SH-SY5Y (cell line): ENCODE measurements around the gene ZNF655.

Experiments used
- GATA2 ChIP-seq: IDR thresholded peaks from 2 replicates; pipeline ENCODE4 v1.6.1; 2011; ENCODE audit warnings: mild to moderate bottlenecking, low read depth, low read length
- GATA3 ChIP-seq: IDR thresholded peaks from 2 replicates; pipeline ENCODE4 v1.6.1; 2011; ENCODE audit warnings: low read depth, mild to moderate bottlenecking, low read length, moderate library complexity

- TF ChIP-seq GATA3: no peak
- TF ChIP-seq GATA2: no peak
Observed at GRCh38 chr7:99521399-99521798, 37.0 kb upstream of the ZNF655 start.
